NCI-H526 (cell line): ENCODE measurements around the gene ARHGDIA.
A peak's percentile ranks its signal among the peaks of the same experiment; 100 is the strongest.

Experiments
- DNase-seq, 2 experiments: peaks; one replicate each; lab custom pipeline; 2025; lab: John Stamatoyannopoulos, UW

Gene ARHGDIA

GRCh38 chr17:81865358-81865732 lies 5.8 kb downstream of the ARHGDIA start:
- DNase-seq: no peak

GRCh38 chr17:81863833-81864768 lies 7.0 kb downstream of the ARHGDIA start:
- no peak for DNase-seq

DNA sequence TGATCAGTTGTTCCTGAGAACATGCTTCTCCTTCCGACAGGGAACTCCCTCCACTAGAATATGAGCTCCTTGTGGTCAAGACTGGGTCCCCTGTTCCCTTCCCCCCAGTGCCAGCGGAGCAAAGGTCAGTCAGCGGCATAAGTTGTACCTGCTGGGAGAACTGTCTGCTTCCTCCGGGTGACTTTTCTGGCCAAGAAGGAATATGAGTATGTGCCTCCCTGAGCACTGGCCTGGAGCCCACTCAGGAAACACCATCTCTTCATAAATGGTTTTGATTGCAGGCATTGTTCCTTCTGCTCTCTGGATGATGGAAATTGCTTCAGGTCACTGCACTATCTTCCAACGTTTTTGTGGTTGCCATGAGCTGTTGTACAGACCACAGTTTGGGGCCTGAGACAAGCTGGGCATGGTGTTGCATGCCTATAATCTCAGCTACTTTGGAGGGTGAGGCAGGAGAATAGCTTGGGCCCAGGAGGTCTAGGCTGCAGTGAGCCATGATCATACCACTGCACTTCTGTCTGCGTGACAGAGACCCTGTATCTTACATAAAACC lies 7.9 kb downstream of the ARHGDIA start:
- DNase-seq: no peak

- DNase-seq: peak; percentile 100
Measured at GRCh38 chr17:81860756-81861568, 10.2 kb downstream of the ARHGDIA start.

DNA sequence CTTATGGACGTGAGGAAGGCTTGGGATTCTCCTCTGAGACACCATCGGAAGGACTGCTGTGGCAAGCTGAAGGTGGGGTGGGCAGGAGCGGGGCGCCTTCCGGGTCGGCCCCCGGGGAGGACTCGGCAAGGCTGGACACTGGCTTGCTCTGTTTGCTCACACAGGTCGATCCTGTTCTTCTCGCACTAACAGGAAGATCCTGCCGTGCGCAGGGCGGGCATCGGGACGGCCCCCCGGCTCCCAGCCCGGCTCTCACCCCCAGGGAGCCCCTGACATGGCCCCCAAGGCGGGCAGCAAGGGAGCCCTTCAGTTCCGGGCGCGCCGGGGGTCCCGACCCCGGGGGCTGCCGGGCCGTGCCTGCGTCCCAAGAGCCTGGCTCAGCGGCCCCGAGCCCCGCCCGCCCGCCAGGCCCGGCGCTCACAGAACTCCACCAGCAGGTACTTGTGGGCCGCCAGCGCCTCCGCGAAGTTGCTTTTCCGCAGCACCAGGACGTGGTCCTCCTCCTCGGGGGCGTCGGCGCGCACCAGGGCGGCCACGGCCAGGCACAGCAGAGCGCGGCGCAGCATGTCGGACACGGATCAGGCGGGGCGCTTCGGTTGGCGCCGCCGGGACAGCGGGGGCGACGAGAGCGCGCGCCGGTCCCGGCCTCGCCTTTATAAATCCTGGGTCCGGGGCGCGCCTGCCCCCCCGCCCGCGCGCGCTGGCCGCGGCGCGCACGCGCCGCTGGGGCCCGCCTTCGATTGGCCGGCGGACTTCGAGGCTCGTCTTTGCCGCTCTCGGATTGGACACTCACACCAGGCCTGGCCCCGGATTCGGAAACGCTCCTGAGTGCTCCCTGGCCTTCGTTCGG lies 11.0 kb downstream of the ARHGDIA start, which contains the start of gene P4HB:
TSS of gene P4HB (minus strand) at position 630 of the 850 bp plus-strand sequence. CDS start at position 566, 64 bp downstream.
- peak in 1 of 2 experiments; percentile 47 for DNase-seq

GRCh38 chr17:81858967-81859905 lies 11.9 kb downstream of the ARHGDIA start:
- DNase-seq: no peak

GRCh38 chr17:81858170-81858966 lies 12.8 kb downstream of the ARHGDIA start:
- peak in 1 of 2 experiments; percentile 59 for DNase-seq

DNA sequence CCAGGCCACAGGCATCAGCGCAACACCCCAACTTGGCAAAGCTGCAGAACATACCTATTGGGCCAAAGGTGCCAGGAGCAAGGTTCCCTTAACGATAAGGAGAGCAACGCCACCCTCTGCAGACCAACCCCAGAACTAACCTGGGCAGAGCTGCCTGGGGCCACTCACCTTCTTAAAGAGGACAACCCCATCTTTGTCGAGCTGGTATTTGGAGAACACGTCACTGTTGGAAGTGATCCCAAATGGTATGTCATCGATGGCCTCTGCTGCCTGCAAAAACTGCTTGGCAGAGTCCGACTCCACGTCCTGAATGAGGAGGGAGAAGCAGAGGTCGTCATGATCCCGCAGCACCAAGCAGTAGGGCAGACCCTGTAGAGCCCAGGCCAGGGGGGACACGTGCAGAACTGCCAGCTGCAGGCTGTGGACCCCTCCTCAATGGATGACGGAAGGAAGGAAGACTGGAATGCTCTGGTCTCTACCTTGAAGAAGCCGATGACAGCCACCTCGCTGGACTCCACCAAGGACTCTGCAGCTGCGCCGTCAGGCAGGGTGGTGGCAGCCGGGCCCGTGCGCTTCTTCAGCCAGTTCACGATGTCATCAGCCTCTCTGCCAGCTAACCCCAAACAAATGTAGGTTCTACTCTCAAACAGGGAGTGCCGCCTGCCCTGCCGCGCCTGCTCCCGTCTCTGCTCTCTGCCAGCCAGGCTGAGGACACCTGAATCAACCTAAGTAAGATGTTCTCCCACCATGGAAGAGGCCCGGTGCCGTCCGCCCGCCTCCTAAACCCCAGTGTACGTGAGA lies 16.0 kb downstream of the ARHGDIA start:
- peak in 1 of 2 experiments; percentile 29 for DNase-seq

- no peak for DNase-seq
Measured at GRCh38 chr17:81852237-81852636, 18.9 kb downstream of the ARHGDIA start.

GRCh38 chr17:81851423-81851822 lies 19.7 kb downstream of the ARHGDIA start:
- no peak for DNase-seq

DNA sequence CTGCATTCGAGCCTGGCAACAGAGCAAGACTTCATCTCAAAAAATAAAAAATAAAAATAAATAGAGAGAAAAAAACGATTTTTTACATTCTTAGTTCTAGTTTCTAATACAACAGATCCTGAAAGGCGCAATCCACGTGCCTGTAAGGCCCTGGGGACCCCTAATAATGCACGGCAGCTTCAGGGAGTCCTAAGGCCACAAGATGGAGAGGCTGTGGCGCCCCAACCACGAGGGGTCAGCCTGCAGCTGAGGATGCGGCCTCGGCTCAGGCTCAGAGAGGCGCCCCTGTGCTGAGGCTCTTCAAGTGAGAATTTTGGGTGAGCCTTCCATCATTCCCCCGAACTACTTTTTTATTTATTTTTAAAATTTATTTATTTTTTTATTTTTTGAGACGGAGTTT lies 21.7 kb downstream of the ARHGDIA start:
- DNase-seq: no peak

DNA sequence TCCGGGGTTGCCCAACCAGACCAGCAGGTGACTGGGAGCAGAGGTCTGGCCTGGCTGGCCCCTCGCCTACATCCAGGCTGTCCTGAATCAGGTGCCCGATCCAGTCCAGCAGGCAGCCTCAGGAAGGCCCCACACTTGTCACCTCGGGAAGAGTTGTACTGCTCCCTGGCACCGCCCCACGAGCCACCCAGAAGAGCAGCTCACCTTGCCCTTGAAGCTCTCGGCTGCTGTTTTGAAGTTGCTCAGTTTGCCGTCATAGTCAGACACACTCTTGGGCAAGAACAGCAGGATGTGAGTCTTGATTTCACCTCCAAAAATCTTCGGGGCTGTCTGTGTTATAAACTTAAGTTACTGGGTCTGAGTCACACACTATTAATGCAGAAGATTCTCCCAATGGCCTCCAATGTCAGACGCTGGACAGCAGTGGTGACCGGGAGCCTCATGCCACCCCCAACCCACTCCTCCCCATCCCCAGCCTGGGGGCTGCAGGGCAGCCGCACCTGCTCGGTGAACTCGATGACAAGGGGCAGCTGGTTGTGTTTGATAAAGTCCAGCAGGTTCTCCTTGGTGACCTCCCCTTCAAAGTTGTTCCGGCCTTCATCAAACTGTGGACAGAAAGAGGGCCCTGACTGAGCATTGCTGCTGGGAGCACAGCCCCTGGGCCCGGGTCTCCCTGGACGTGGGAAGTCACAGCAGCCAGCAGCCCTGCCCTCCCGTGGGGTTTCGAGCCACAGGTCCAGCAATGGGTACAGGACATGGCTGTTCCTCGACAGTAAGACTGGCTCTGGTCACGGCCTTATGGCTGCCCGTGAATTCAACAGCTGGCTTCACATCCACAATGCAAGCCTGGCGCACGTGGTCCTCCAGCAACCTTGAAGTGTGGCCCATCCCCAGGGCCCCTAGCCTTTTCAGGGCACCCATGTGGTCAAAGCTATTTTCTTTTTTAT lies 24.1 kb downstream of the ARHGDIA start:
- DNase-seq: no peak

- DNase-seq: no peak
Measured at GRCh38 chr17:81845881-81846742, 25.0 kb downstream of the ARHGDIA start.

- no peak for DNase-seq
Measured at GRCh38 chr17:81845361-81845760, 25.8 kb downstream of the ARHGDIA start.

- no peak for DNase-seq
Measured at GRCh38 chr17:81844887-81845286, 26.2 kb downstream of the ARHGDIA start.

- no peak for DNase-seq
Measured at GRCh38 chr17:81844327-81844851, 26.7 kb downstream of the ARHGDIA start.
